A673 (cell line): ENCODE measurements around the gene COMMD4. TPM values are rescaled to one million over a fixed set of nuclear protein-coding genes. Genes with fewer than 3 reads are reported as not detected.

ENCODE experiments used
- BruUV-seq: library from RNA; stranded (reverse); fragments of 400-500 nt; replicated peaks from 2 replicates; lab custom pipeline; 2021; lab: Mats Ljungman, UMichigan
- CTCF ChIA-PET: fragments of 300-600 bp; sonication (Branson Sonifier 250); formaldehyde crosslinking; loops from one replicate; lab custom pipeline; 2022; ENCODE audit warnings: antibody characterized with exemption; lab: Charles Lee
- POLR2A ChIA-PET: fragments of 300-600 bp; sonication (Branson Sonifier 250); formaldehyde crosslinking; loops from one replicate; lab custom pipeline; 2022; ENCODE audit warnings: antibody characterized with exemption; ENCODE audit not compliant: low non-redundant PET; lab: Charles Lee
- DNase-seq: peaks from one replicate; pipeline ENCODE4 v3.0.0-alpha.2; 2015; ENCODE audit warnings: low spot score
- H3K27ac ChIP-seq: fragments of 200-600 bp; sonication (generic); 2 replicates; pipeline ENCODE4 v1.5.1; 2016; ENCODE audit warnings: mixed run types, low read depth, mild to moderate bottlenecking, mixed read lengths, antibody characterized with exemption, low read length; ENCODE audit not compliant: poor library complexity, severe bottlenecking
- H3K27me3 ChIP-seq: fragments of 200-600 bp; sonication (generic); replicated peaks from 2 replicates; pipeline ENCODE4 v1.6.1; 2017; ENCODE audit warnings: mixed run types, low read depth, mild to moderate bottlenecking, mixed read lengths, antibody characterized with exemption, low read length; ENCODE audit not compliant: insufficient read depth, poor library complexity
- H3K36me3 ChIP-seq: fragments of 200-600 bp; sonication (generic); 2 replicates; pipeline ENCODE4 v1.6.1; 2016; ENCODE audit warnings: mixed run types, mild to moderate bottlenecking, mixed read lengths, antibody characterized with exemption, low read length; ENCODE audit not compliant: insufficient read depth, poor library complexity, severe bottlenecking
- H3K4me1 ChIP-seq: fragments of 200-600 bp; sonication (generic); 2 replicates; pipeline ENCODE4 v1.6.1; 2017; ENCODE audit warnings: mixed run types, mild to moderate bottlenecking, mixed read lengths, antibody characterized with exemption, low read length; ENCODE audit not compliant: insufficient read depth, poor library complexity, severe bottlenecking
- H3K4me3 ChIP-seq: fragments of 200-600 bp; sonication (generic); 2 replicates; pipeline ENCODE4 v1.5.1; 2016; ENCODE audit warnings: low read depth, mixed run types, mild to moderate bottlenecking, mixed read lengths, low read length; ENCODE audit not compliant: poor library complexity, severe bottlenecking
- H3K9me3 ChIP-seq: fragments of 200-600 bp; sonication (generic); 2 replicates; pipeline ENCODE4 v1.6.1; 2016; ENCODE audit warnings: mixed run types, low read depth, mild to moderate bottlenecking, mixed read lengths, antibody characterized with exemption, low read length; ENCODE audit not compliant: poor library complexity, severe bottlenecking
- CTCF ChIP-seq: fragments of 300-800, 200-600 bp; sonication (generic); conservative IDR thresholded peaks from 2 replicates; pipeline ENCODE4 v1.5.1; 2017; ENCODE audit warnings: low read depth, mild to moderate bottlenecking, antibody characterized with exemption, low read length, moderate library complexity, mixed read lengths
- EZH2 ChIP-seq: fragments of 200-600 bp; sonication (generic); IDR thresholded peaks from 2 replicates; pipeline ENCODE4 v1.6.1; 2017; ENCODE audit warnings: borderline replicate concordance, low read depth, mild to moderate bottlenecking, mixed read lengths, antibody characterized with exemption, low read length; ENCODE audit not compliant: poor library complexity, severe bottlenecking
- intact Hi-C: fragments of 100-400 bp; cut with micrococcal nuclease; formaldehyde crosslinking; loops from one replicate; pipeline ENCODE4 v1.10.0; 2022; ENCODE audit not compliant: unreplicated experiment
- total RNA-seq: library from RNA; stranded (reverse); gene quantifications from 2 replicates; pipeline ENCODE4 v1.2.3, GENCODE V29; 2021

COMMD4 gene
- total RNA-seq, 1 experiment from 2014 or later, result 109 TPM

GRCh38 chr15:75362642-75363249 is 26.9 kb downstream of the COMMD4 start:
- no peak overlapping the region for H3K27ac ChIP-seq
- no peaks in the 10 kb centered on the region for H3K27me3 ChIP-seq
- peaks cover 7% of the 10 kb centered on the region for H3K4me1 ChIP-seq
- DNase-seq, result no peak
- TF ChIP-seq EZH2 (no peak), CTCF (no peak)
- CTCF ChIA-PET, result no interaction called here
- H3K9me3 ChIP-seq, result no peaks in the 10 kb centered on the region
- BruUV-seq, result no TSS peak
- peaks cover 34% of the 10 kb centered on the region for H3K36me3 ChIP-seq
- intact Hi-C loops, result no loop called here
- H3K4me3 ChIP-seq, result no peak overlapping the region
- POLR2A ChIA-PET, result no interaction called here

- H3K4me1 ChIP-seq, result peaks cover 8% of the 10 kb centered on the region
- DNase-seq, result no peak
- H3K36me3 ChIP-seq, result peaks cover 34% of the 10 kb centered on the region
- BruUV-seq, result no TSS peak
- no peaks in the 10 kb centered on the region for H3K27me3 ChIP-seq
- TF ChIP-seq CTCF (no peak), EZH2 (no peak)
- POLR2A ChIA-PET, result no interaction called here
- no peaks in the 10 kb centered on the region for H3K9me3 ChIP-seq
- CTCF ChIA-PET, result no interaction called here
- no peak overlapping the region for H3K27ac ChIP-seq
- no peak overlapping the region for H3K4me3 ChIP-seq
- intact Hi-C loops, result no loop called here
These were observed 27.9 kb downstream of the COMMD4 start for GRCh38 chr15:75363786-75364185.

GRCh38 chr15:75364881-75365280 is 29.0 kb downstream of the COMMD4 start:
- DNase-seq, result no peak
- peaks cover 27% of the 10 kb centered on the region for H3K36me3 ChIP-seq
- ChIA-PET POLR2A (no interaction called here), CTCF (no interaction called here)
- intact Hi-C loops, result no loop called here
- TF ChIP-seq EZH2 (no peak), CTCF (no peak)
- no peaks in the 10 kb centered on the region for H3K9me3 ChIP-seq
- H3K27me3 ChIP-seq, result no peaks in the 10 kb centered on the region
- H3K4me1 ChIP-seq, result peaks cover 13% of the 10 kb centered on the region
- no peak overlapping the region for H3K4me3 ChIP-seq
- no peak overlapping the region for H3K27ac ChIP-seq
- BruUV-seq, result no TSS peak
